ENCODE data around the gene MAML3.

- TF ChIP-seq CTCF (IDR thresholded peaks at IDR 0.05; ENCODE audit: insufficient read depth, low read length) (no peak), REST (IDR thresholded peaks at IDR 0.05; ENCODE audit: insufficient replicate concordance, low read depth) (no peak), POLR2AphosphoS5 (IDR thresholded peaks at IDR 0.05; ENCODE audit: low read depth) (no peak)
Measured at GRCh38 chr4:139898293-139898692, 255.7 kb downstream of the MAML3 start.

Measured in HL-60 (cell line).